Astrocyte of the hippocampus (primary cell): ENCODE results near the gene MSGN1.
"Not testable (repeated sequence)": the region's sequence is repeated elsewhere in the genome, so short reads cannot be mapped to it uniquely, and the experiment has no call there.

ENCODE experiments used
- DNase-seq: peaks from one replicate; pipeline ENCODE4 v3.0.0; 2011; ENCODE audit warnings: low read depth, low spot score

MSGN1 gene

GRCh38 chr2:17805166-17805565 is 11.1 kb upstream of the MSGN1 start:
- no peak for DNase-seq

- DNase-seq, result no peak
Observed at GRCh38 chr2:17805717-17806363, 10.4 kb upstream of the MSGN1 start.

GRCh38 chr2:17813010-17813741 is 3.1 kb upstream of the MSGN1 start:
- no peak for DNase-seq

GRCh38 chr2:17813742-17814473 is 2.4 kb upstream of the MSGN1 start:
- no peak for DNase-seq

- DNase-seq, result no peak
Observed at GRCh38 chr2:17814601-17815000, 1.7 kb upstream of the MSGN1 start.

- DNase-seq, result peak; percentile 30
Observed at GRCh38 chr2:17815468-17816184, 634 bp upstream of the MSGN1 start.

GRCh38 chr2:17818235-17818815 is 2.1 kb downstream of the MSGN1 start:
- no peak for DNase-seq

- DNase-seq, result no peak
Observed at GRCh38 chr2:17821080-17821479, 4.8 kb downstream of the MSGN1 start.

GRCh38 chr2:17821535-17822444 is 5.5 kb downstream of the MSGN1 start:
- DNase-seq, result peak; percentile 16

- no peak for DNase-seq
Observed at GRCh38 chr2:17822445-17823117, 6.3 kb downstream of the MSGN1 start.

- DNase-seq, result not testable (repeated sequence)
Observed at GRCh38 chr2:17823646-17824045, 7.4 kb downstream of the MSGN1 start.

GRCh38 chr2:17827316-17827715 is 11.1 kb downstream of the MSGN1 start:
- no peak for DNase-seq

- no peak for DNase-seq
Observed at GRCh38 chr2:17827785-17828184, 11.5 kb downstream of the MSGN1 start.

GRCh38 chr2:17830053-17831034 is 14.1 kb downstream of the MSGN1 start:
- peak; percentile 86 for DNase-seq

GRCh38 chr2:17835516-17835915 is 19.3 kb downstream of the MSGN1 start:
- no peak for DNase-seq

GRCh38 chr2:17839959-17840358 is 23.7 kb downstream of the MSGN1 start:
- no peak for DNase-seq

- no peak for DNase-seq
Observed at GRCh38 chr2:17843457-17843856, 27.2 kb downstream of the MSGN1 start.

GRCh38 chr2:17845806-17846205 is 29.5 kb downstream of the MSGN1 start:
- DNase-seq, result no peak

- DNase-seq, result no peak
Observed at GRCh38 chr2:17846676-17847075, 30.4 kb downstream of the MSGN1 start.
